Measurements from ENCODE around the gene IQUB. TPM values are rescaled to one million over a fixed set of nuclear protein-coding genes. Genes with fewer than 3 reads are reported as not detected.

IQUB gene
- total and polyA plus RNA-seq, 2 donors (not counting 1 experiment from before 2014, with no cell fraction given): 0.01 to 0.12 TPM

DNA sequence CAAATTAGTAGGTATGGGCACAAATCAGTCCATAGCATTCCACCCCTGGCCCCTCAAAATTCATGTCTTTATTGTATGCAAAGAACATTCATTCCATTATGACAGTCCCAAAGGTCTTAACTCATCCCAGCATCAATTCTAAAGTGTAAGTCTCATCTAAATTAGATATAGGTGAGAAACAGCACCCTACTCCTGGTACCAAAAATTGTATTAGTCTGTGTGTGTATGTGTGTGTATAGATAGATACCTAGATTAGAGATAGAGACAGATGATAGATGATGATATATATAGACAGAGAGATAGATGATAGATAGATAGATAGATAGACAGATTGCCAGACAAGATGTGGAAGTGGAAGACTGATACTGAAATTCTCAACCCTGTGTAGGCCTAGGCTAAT is 109.9 kb downstream of the IQUB start:
- ATAC-seq (ENCODE audit: low read depth) (no peak), DNase-seq (no peak)
- H3K27ac Mint-ChIP-seq: no peak overlapping the region
- no peak for TF ChIP-seq EZH2 (IDR thresholded peaks at IDR 0.05; ENCODE audit: borderline replicate concordance, insufficient read depth, low read depth, low read length, poor library complexity, severe bottlenecking)
- TF ChIP-seq, protein P1, sequence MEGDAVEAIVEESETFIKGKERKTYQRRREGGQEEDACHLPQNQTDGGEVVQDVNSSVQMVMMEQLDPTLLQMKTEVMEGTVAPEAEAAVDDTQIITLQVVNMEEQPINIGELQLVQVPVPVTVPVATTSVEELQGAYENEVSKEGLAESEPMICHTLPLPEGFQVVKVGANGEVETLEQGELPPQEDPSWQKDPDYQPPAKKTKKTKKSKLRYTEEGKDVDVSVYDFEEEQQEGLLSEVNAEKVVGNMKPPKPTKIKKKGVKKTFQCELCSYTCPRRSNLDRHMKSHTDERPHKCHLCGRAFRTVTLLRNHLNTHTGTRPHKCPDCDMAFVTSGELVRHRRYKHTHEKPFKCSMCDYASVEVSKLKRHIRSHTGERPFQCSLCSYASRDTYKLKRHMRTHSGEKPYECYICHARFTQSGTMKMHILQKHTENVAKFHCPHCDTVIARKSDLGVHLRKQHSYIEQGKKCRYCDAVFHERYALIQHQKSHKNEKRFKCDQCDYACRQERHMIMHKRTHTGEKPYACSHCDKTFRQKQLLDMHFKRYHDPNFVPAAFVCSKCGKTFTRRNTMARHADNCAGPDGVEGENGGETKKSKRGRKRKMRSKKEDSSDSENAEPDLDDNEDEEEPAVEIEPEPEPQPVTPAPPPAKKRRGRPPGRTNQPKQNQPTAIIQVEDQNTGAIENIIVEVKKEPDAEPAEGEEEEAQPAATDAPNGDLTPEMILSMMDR (IDR thresholded peaks at IDR 0.05): no peak
- Histone ChIP-seq H3K4me1 (ENCODE audit: control insufficient read depth in 2 of 2, insufficient read depth in 2 of 2, low read length in 2 of 2) (no peaks in the 10 kb centered on the region), H3K36me3 (replicated peaks in 1 of 2; ENCODE audit: control extremely low read depth in 1 of 2, control insufficient read depth in 1 of 2, extremely low read depth in 1 of 2, insufficient read depth in 2 of 2, low read length in 1 of 2) (no peaks in the 10 kb centered on the region), H3K27me3 (replicated peaks in 1 of 4; ENCODE audit: control extremely low read depth in 1 of 4, control insufficient read depth in 3 of 4, insufficient read depth in 4 of 4, low read length in 3 of 4) (no peaks in the 10 kb centered on the region), H3K27ac (ENCODE audit: low read length in 2 of 2) (no peak overlapping the region), H3K4me3 (ENCODE audit: control extremely low read depth in 1 of 5, extremely low read depth in 1 of 5, insufficient read depth in 1 of 5, low read depth in 2 of 5, low read length in 4 of 5) (no peak overlapping the region), H3K9me3 (ENCODE audit: control extremely low read depth in 1 of 3, control insufficient read depth in 2 of 3, insufficient read depth in 1 of 3, low read length in 2 of 3) (peaks cover 0 to 4% (median 0%) of the 10 kb centered on the region in 3 donors), H3K79me2 (ENCODE audit: control insufficient read depth, insufficient read depth, low read length) (no peaks in the 10 kb centered on the region), H2AFZ (ENCODE audit: insufficient read depth, low read depth, low read length, poor library complexity, severe bottlenecking) (no peak overlapping the region), H3K9ac (ENCODE audit: low read length) (no peak overlapping the region), H3K4me2 (replicated peaks; ENCODE audit: low read depth, low read length, poor library complexity, severe bottlenecking) (no peak overlapping the region), H4K20me1 (ENCODE audit: control insufficient read depth, insufficient read depth, low read length, poor library complexity, severe bottlenecking) (no peaks in the 10 kb centered on the region)
- H3K4me3 Mint-ChIP-seq: no peak overlapping the region
- intact Hi-C loops (cut with micrococcal nuclease): no loop called here
- ChIA-PET POLR2A (no interaction called here), CTCF (no interaction called here)
- H3K9me3 Mint-ChIP-seq (ENCODE audit: insufficient read depth): peaks cover 2% of the 10 kb centered on the region
- H3K27me3 Mint-ChIP-seq: no peaks in the 10 kb centered on the region
- no peaks in the 10 kb centered on the region for H3K4me1 Mint-ChIP-seq

DNA sequence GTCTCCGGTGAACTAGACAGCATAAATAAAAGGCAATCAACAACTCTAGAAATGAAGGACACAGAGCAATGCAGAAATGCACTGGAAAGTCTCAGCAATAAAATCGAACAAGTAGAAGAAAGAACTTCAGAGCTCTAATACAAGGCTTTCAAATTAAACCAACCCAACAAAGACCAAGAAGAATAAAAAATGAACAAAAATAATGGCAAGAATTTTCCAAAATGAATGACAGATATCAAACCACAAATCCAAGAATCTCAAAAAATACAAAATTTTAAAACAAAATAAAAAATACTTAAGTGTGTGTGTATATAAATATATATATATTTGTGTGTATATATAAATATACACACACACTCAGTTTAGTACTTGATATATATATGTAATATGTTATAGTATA is 110.8 kb downstream of the IQUB start:
- no peak overlapping the region for H3K4me3 Mint-ChIP-seq

More for the DNA sequence above, 110.8 kb downstream of the IQUB start:
- ChIA-PET POLR2A (no interaction called here), CTCF (no interaction called here)
- Mint-ChIP-seq H3K27me3 (no peaks in the 10 kb centered on the region), H3K9me3 (ENCODE audit: insufficient read depth) (peaks cover 2% of the 10 kb centered on the region), H3K27ac (no peak overlapping the region), H3K4me1 (no peaks in the 10 kb centered on the region)
- Histone ChIP-seq H3K9me3 (ENCODE audit: control extremely low read depth in 1 of 3, control insufficient read depth in 2 of 3, insufficient read depth in 1 of 3, low read length in 2 of 3) (peaks cover 0 to 4% (median 0%) of the 10 kb centered on the region in 3 donors), H3K4me1 (ENCODE audit: control insufficient read depth in 2 of 2, insufficient read depth in 2 of 2, low read length in 2 of 2) (no peaks in the 10 kb centered on the region), H3K79me2 (ENCODE audit: control insufficient read depth, insufficient read depth, low read length) (no peaks in the 10 kb centered on the region), H3K4me2 (replicated peaks; ENCODE audit: low read depth, low read length, poor library complexity, severe bottlenecking) (no peak overlapping the region), H4K20me1 (ENCODE audit: control insufficient read depth, insufficient read depth, low read length, poor library complexity, severe bottlenecking) (no peaks in the 10 kb centered on the region), H2AFZ (ENCODE audit: insufficient read depth, low read depth, low read length, poor library complexity, severe bottlenecking) (no peak overlapping the region), H3K4me3 (ENCODE audit: control extremely low read depth in 1 of 5, extremely low read depth in 1 of 5, insufficient read depth in 1 of 5, low read depth in 2 of 5, low read length in 4 of 5) (no peak overlapping the region), H3K27ac (ENCODE audit: low read length in 2 of 2) (no peak overlapping the region), H3K36me3 (replicated peaks in 1 of 2; ENCODE audit: control extremely low read depth in 1 of 2, control insufficient read depth in 1 of 2, extremely low read depth in 1 of 2, insufficient read depth in 2 of 2, low read length in 1 of 2) (no peaks in the 10 kb centered on the region), H3K9ac (ENCODE audit: low read length) (no peak overlapping the region), H3K27me3 (replicated peaks in 1 of 4; ENCODE audit: control extremely low read depth in 1 of 4, control insufficient read depth in 3 of 4, insufficient read depth in 4 of 4, low read length in 3 of 4) (no peaks in the 10 kb centered on the region)
- DNase-seq (no peak), ATAC-seq (ENCODE audit: low read depth) (no peak)
- 80% methylated on average over 1 of the region's 2 CpGs for WGBS (ENCODE audit: insufficient coverage)
- intact Hi-C loops (cut with micrococcal nuclease): no loop called here
- TF ChIP-seq, protein P1 (IDR thresholded peaks at IDR 0.05): no peak
- TF ChIP-seq EZH2 (IDR thresholded peaks at IDR 0.05; ENCODE audit: borderline replicate concordance, insufficient read depth, low read depth, low read length, poor library complexity, severe bottlenecking): no peak

All from B cell (primary cell).